Stimulated activated CD8-positive, alpha-beta memory T cell treated with anti-CD3 and anti-CD28 coated beads, Interleukin-12 subunit alpha, Interleukin-12 subunit beta, amount 100 ng/mL, for 4 hours (primary cell): ENCODE data around the gene RCOR1.
"Not testable (repeated sequence)": the region's sequence is repeated elsewhere in the genome, so short reads cannot be mapped to it uniquely, and the experiment has no call there.

ENCODE experiments used
- DNase-seq: peaks from one replicate; pipeline ENCODE4 v3.0.0-alpha.2; 2020; ENCODE audit warnings: low read depth

Gene RCOR1

GRCh38 chr14:102571043-102571442 is 21.4 kb upstream of the RCOR1 start:
- no peak for DNase-seq

GRCh38 chr14:102571478-102572042 is 20.9 kb upstream of the RCOR1 start:
- DNase-seq, result no peak

GRCh38 chr14:102573161-102573560 is 19.3 kb upstream of the RCOR1 start:
- not testable (repeated sequence) for DNase-seq

GRCh38 chr14:102573591-102574046 is 18.8 kb upstream of the RCOR1 start:
- no peak for DNase-seq

GRCh38 chr14:102574281-102575159 is 17.9 kb upstream of the RCOR1 start:
- DNase-seq, result no peak

- no peak for DNase-seq
Measured at GRCh38 chr14:102575160-102575845, 17.1 kb upstream of the RCOR1 start.

GRCh38 chr14:102575846-102576428 is 16.5 kb upstream of the RCOR1 start:
- not testable (repeated sequence) for DNase-seq

GRCh38 chr14:102578821-102579220 is 13.6 kb upstream of the RCOR1 start:
- DNase-seq, result no peak

GRCh38 chr14:102579696-102580549 is 12.5 kb upstream of the RCOR1 start:
- DNase-seq, result no peak

- no peak for DNase-seq
Measured at GRCh38 chr14:102580550-102581110, 11.8 kb upstream of the RCOR1 start.

GRCh38 chr14:102581193-102581592 is 11.3 kb upstream of the RCOR1 start:
- DNase-seq, result no peak

- DNase-seq, result no peak
Measured at GRCh38 chr14:102583726-102584125, 8.7 kb upstream of the RCOR1 start.

- DNase-seq, result no peak
Measured at GRCh38 chr14:102584871-102585869, 7.3 kb upstream of the RCOR1 start.

GRCh38 chr14:102586420-102587104 is 5.9 kb upstream of the RCOR1 start:
- no peak for DNase-seq

GRCh38 chr14:102588821-102589220 is 3.6 kb upstream of the RCOR1 start:
- no peak for DNase-seq

- DNase-seq, result no peak
Measured at GRCh38 chr14:102589761-102590290, 2.6 kb upstream of the RCOR1 start.

GRCh38 chr14:102590667-102591099 is 1.8 kb upstream of the RCOR1 start:
- DNase-seq, result no peak

- DNase-seq, result no peak
Measured at GRCh38 chr14:102591372-102591943, 991 bp upstream of the RCOR1 start.

- no peak for DNase-seq
Measured at GRCh38 chr14:102592763-102593060, 263 bp downstream of the RCOR1 start.
